ENCODE data around the gene SMOC2.

DNA sequence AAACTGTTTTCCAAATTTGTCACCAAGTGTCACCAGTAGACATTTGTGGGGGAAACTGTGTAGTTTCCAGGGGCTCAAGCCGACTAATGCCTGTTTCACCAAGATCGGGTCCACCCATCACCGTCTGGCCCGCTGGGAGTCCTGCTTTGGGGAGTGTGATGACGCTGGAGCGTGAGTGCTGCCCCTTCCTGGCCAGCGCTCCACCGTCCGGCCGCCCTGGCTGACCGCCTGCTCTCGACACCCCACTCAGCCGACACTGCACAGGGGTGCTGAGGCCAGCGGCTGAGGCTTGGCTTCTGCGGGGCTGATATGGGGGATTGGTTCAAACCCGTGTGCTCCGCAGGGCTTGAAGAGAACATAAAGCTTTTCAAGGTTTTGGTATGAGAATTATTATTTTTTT is 160.1 kb downstream of the SMOC2 start:
- TF ChIP-seq, protein P1, sequence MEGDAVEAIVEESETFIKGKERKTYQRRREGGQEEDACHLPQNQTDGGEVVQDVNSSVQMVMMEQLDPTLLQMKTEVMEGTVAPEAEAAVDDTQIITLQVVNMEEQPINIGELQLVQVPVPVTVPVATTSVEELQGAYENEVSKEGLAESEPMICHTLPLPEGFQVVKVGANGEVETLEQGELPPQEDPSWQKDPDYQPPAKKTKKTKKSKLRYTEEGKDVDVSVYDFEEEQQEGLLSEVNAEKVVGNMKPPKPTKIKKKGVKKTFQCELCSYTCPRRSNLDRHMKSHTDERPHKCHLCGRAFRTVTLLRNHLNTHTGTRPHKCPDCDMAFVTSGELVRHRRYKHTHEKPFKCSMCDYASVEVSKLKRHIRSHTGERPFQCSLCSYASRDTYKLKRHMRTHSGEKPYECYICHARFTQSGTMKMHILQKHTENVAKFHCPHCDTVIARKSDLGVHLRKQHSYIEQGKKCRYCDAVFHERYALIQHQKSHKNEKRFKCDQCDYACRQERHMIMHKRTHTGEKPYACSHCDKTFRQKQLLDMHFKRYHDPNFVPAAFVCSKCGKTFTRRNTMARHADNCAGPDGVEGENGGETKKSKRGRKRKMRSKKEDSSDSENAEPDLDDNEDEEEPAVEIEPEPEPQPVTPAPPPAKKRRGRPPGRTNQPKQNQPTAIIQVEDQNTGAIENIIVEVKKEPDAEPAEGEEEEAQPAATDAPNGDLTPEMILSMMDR (IDR thresholded peaks at IDR 0.05 in 2 of 3, conservative IDR thresholded peaks at IDR 0.05 in 1 of 3; ENCODE audit: borderline replicate concordance in 1 of 3, insufficient read depth in 1 of 3, low read depth in 2 of 3, low read length in 2 of 3), result no peak
- no peak for TF ChIP-seq POLR2AphosphoS5 (IDR thresholded peaks at IDR 0.05; ENCODE audit: low read depth, low read length)
- TF ChIP-seq EZH2 (IDR thresholded peaks at IDR 0.05), result no peak
- TF ChIP-seq POLR2A (IDR thresholded peaks at IDR 0.05; ENCODE audit: borderline replicate concordance, extremely low read depth, insufficient read depth, insufficient read length), result no peak
- no peak for TF ChIP-seq SIN3A (IDR thresholded peaks at IDR 0.05; ENCODE audit: low read depth)
- TF ChIP-seq REST (IDR thresholded peaks at IDR 0.05; ENCODE audit: low read depth), result no peak
